ENCODE measurements around the gene CUL9.

The CUL9 gene

DNA sequence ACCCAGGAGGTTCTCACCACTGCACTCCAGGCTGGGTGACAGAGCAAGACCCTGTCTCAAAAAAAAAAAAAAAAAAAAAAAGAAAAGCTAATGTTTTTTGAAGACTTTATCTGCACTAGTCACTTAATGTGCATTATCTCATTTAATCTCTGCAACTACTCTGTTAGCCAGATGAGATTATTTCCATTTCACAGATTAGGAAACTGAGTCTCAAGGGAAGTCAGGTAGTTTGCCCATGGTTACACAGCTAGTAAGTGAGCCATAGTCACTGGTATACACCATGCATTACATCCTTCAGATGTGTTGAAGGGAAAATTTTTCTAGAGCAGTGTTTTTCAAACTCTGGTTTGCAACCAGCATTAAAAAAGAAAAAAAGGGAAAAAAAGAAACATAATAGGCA lies 18.1 kb upstream of the CUL9 start:
- no peak overlapping the region for H3K4me3 ChIP-seq (replicated peaks; ENCODE audit: low read depth, low read length)
- no peak for DNase-seq (ENCODE audit: extremely low read depth, low read depth)
- TF ChIP-seq, protein P1, sequence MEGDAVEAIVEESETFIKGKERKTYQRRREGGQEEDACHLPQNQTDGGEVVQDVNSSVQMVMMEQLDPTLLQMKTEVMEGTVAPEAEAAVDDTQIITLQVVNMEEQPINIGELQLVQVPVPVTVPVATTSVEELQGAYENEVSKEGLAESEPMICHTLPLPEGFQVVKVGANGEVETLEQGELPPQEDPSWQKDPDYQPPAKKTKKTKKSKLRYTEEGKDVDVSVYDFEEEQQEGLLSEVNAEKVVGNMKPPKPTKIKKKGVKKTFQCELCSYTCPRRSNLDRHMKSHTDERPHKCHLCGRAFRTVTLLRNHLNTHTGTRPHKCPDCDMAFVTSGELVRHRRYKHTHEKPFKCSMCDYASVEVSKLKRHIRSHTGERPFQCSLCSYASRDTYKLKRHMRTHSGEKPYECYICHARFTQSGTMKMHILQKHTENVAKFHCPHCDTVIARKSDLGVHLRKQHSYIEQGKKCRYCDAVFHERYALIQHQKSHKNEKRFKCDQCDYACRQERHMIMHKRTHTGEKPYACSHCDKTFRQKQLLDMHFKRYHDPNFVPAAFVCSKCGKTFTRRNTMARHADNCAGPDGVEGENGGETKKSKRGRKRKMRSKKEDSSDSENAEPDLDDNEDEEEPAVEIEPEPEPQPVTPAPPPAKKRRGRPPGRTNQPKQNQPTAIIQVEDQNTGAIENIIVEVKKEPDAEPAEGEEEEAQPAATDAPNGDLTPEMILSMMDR (IDR thresholded peaks at IDR 0.05; ENCODE audit: low read depth, low read length, missing control alignments) = no peak

DNA sequence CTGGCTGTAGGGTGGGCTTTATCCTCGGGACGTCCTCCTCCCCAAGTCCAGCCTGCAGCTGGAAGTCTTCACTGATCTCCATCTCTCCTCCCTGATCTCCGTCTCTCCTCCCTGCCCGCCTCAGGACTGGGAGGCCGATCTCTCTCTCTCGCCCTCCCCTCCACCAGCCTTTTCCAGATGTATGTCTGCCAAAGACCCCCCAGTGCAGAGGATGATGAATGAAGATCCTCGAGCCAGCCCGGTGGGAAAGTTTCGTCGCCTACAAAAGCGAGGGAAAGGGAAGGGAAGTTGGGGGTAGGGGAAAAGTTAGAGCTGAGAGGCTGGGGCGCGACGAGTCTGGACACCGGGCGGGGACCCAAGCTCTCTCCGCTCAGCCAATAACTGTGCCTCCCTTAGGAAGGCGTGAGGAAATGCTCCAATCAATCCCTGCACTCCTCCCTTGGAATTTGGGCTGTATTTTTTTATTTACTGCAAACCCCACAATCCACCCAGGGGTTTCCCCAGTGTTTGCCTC lies 11.5 kb upstream of the CUL9 start:
- TF ChIP-seq, protein P1 (IDR thresholded peaks at IDR 0.05; ENCODE audit: low read depth, low read length, missing control alignments) = no peak
- H3K4me3 ChIP-seq (replicated peaks; ENCODE audit: low read depth, low read length) = peak overlapping the region; percentile 87
- DNase-seq (ENCODE audit: extremely low read depth, low read depth) = no peak

DNA sequence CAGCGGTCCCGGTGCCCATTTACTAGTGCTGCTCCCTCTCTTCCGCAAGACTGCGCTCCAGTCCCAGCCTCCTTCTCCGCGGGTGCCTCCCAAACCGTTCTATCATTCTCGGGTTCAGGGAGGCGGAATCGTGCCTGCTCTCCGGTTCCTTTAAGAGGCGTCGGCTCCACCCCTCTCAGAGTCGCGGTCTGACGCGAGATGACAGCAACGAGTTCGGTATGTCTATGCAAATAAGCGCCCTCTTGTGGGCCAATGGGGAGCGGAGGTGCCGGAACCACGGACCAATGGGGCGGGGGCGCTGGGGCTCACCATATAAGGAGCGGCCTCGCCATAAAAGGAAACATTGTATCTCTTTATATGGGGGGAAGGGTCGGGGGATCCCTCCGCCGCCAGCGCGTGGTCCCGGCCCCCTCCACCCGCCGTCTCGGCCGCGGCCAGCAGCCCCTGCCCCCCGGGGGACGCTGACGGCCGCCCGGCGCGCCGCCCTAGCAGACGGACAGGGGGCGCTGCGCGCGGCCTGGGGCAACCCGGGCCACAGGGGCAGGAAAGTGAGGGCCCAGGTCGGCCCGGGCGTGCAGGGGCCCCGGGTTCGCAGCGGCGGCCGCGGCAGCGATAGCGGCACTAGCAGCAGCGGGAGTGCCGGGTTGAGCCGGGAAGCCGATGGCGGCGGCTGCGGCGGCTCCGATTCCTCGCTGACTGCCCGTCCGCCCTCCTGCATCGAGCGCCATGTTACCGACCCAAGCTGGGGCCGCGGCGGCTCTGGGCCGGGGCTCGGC lies 10.9 kb upstream of the CUL9 start, which contains the start of gene SRF:
SRF (plus strand) TSS at position 339 of the 776 bp plus-strand sequence; CDS start at position 727, 388 bp downstream.
- peak within 1 kb of the TSS; percentile 87 for H3K4me3 ChIP-seq (replicated peaks; ENCODE audit: low read depth, low read length)
- peak; percentile 97 for DNase-seq (ENCODE audit: extremely low read depth, low read depth)
- TF ChIP-seq, protein P1 (IDR thresholded peaks at IDR 0.05; ENCODE audit: low read depth, low read length, missing control alignments) = peak; percentile 32

DNA sequence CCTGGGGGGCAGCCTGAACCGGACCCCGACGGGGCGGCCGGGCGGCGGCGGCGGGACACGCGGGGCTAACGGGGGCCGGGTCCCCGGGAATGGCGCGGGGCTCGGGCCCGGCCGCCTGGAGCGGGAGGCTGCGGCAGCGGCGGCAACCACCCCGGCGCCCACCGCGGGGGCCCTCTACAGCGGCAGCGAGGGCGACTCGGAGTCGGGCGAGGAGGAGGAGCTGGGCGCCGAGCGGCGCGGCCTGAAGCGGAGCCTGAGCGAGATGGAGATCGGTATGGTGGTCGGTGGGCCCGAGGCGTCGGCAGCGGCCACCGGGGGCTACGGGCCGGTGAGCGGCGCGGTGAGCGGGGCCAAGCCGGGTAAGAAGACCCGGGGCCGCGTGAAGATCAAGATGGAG lies 10.3 kb upstream of the CUL9 start:
- DNase-seq (ENCODE audit: extremely low read depth, low read depth) = no peak
- TF ChIP-seq, protein P1 (IDR thresholded peaks at IDR 0.05; ENCODE audit: low read depth, low read length, missing control alignments) = no peak
- peak overlapping the region; percentile 87 for H3K4me3 ChIP-seq (replicated peaks; ENCODE audit: low read depth, low read length)

DNA sequence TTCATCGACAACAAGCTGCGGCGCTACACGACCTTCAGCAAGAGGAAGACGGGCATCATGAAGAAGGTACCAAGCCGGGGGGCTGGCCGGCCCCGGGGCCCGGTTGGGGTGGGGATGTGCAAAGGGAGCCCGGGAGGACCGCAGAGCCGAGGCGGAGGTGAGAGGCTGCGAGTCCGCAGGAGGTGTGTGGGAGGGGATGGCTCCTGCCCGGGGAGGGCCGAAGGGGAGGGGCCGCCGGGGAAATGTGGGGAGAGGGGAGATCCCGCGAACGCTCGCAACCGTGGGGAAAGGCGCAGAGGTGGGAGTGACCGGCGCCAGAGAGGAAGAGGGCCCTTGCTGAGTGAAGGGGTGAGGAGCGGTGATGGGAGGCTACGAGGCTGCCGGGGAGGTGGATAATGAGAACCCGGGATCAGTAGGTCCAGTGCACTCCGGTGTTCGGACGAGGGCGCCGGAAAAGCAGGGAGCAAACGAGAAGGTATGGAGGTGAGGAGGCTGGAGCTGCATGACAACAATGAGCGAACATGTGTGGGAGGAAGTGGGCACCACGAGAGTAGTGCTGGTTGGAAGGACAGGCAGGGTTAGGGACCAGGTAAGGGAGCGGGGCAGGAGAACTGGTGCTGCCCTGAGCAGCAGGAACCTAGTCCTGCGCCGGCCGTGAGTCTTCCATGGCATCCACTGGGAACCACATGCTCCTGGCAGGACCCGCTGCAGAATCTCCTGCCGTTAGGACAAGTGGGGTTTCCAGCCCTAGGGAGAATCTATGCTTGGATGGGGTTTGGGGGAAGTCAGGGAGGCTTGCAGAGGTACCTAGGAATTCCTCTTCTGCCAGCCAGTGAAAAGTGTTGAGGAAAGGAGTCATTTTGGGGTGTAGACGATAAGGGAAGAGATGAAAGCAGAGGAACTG lies 9.6 kb upstream of the CUL9 start:
- TF ChIP-seq, protein P1 (IDR thresholded peaks at IDR 0.05; ENCODE audit: low read depth, low read length, missing control alignments) = no peak
- DNase-seq (ENCODE audit: extremely low read depth, low read depth) = no peak
- H3K4me3 ChIP-seq (replicated peaks; ENCODE audit: low read depth, low read length) = peak overlapping the region; percentile 87

DNA sequence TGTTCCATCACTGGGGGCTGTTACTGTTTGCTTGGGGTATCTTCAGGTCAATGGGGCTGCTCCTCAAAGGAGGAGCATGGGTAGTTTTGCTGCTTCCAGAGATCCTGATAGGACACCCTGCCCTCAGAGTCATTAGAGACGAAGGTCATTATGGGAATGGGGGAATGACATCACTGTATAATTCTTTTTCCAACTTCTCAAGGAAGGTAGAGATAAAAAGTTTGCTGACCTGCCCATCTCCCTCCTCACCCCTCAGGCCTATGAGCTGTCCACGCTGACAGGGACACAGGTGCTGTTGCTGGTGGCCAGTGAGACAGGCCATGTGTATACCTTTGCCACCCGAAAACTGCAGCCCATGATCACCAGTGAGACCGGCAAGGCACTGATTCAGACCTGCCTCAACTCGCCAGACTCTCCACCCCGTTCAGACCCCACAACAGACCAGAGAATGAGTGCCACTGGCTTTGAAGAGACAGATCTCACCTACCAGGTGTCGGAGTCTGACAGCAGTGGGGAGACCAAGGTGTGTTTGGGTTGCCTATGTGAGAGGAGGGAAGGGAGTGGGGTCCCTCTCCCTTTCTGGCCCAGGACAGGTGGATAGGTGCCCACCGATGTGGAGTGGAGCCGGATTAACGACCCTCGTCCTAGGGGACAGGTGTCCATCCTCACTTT lies 8.3 kb upstream of the CUL9 start:
- TF ChIP-seq, protein P1 (IDR thresholded peaks at IDR 0.05; ENCODE audit: low read depth, low read length, missing control alignments) = no peak
- no peak for DNase-seq (ENCODE audit: extremely low read depth, low read depth)
- peak overlapping the region; percentile 87 for H3K4me3 ChIP-seq (replicated peaks; ENCODE audit: low read depth, low read length)
